Activated B cell treated with CpG ODN at 0.5 μM for 24 hours (primary cell): ENCODE measurements around the gene ZSWIM6. TPM values are rescaled to one million over a fixed set of nuclear protein-coding genes. Genes with fewer than 3 reads are reported as not detected.

Source experiments
- ATAC-seq: fragments of 200-7000 bp; cut with Tn5 transposase; one replicate; pipeline ENCODE4 v1.10.0; 2021; ENCODE audit warnings: low read depth, mild to moderate bottlenecking, moderate library complexity
- CTCF ChIA-PET: fragments of 350-600 bp; sonication (Branson Sonifier 250); formaldehyde crosslinking; loops from one replicate; lab custom pipeline; 2021; ENCODE audit warnings: antibody characterized with exemption; lab: Charles Lee
- POLR2A ChIA-PET: fragments of 350-600 bp; sonication (Branson Sonifier 250); formaldehyde crosslinking; loops from one replicate; lab custom pipeline; 2021; ENCODE audit warnings: antibody characterized with exemption; lab: Charles Lee
- DNase-seq: peaks from one replicate; pipeline ENCODE4 v3.0.0; 2022
- H3K27ac Mint-ChIP-seq: one replicate; pipeline ENCODE4 v1.8.0; 2020; ENCODE audit warnings: mixed read lengths
- H3K27me3 Mint-ChIP-seq: one replicate; pipeline ENCODE4 v1.8.0; 2021; ENCODE audit warnings: mixed read lengths
- H3K36me3 Mint-ChIP-seq: one replicate; pipeline ENCODE4 v1.8.0; 2021; ENCODE audit warnings: low read depth, mixed read lengths
- H3K4me1 Mint-ChIP-seq: one replicate; pipeline ENCODE4 v1.8.0; 2021; ENCODE audit warnings: mixed read lengths
- H3K4me3 Mint-ChIP-seq: one replicate; pipeline ENCODE4 v1.8.0; 2020; ENCODE audit warnings: mild to moderate bottlenecking, mixed read lengths
- H3K9me3 Mint-ChIP-seq: one replicate; pipeline ENCODE4 v1.8.0; 2020; ENCODE audit warnings: mixed read lengths
- CTCF ChIP-seq: fragments of 200-600 bp; IDR thresholded peaks from one replicate; pipeline ENCODE4 v1.8.0; 2022; ENCODE audit warnings: antibody characterized with exemption, mild to moderate bottlenecking
- intact Hi-C: fragments of 100-400 bp; cut with micrococcal nuclease; formaldehyde crosslinking; loops from one replicate; pipeline ENCODE4 v1.15.1; 2024
- total RNA-seq: library from RNA; stranded (reverse); gene quantifications from 2 replicates; pipeline ENCODE4 v1.2.3, GENCODE V29; 2022

The ZSWIM6 gene
- total RNA-seq, 1 donor from 2014 or later = 8.5 TPM

- no peak for DNase-seq
- POLR2A ChIA-PET = no interaction called here
Measured at GRCh38 chr5:61293071-61293470, 39.0 kb upstream of the ZSWIM6 start.

GRCh38 chr5:61293873-61294272 is 38.2 kb upstream of the ZSWIM6 start:
- no peak overlapping the region for H3K27ac Mint-ChIP-seq
- H3K4me3 Mint-ChIP-seq = no peak overlapping the region
- no peak for ATAC-seq
- H3K4me1 Mint-ChIP-seq = peaks cover 5% of the 10 kb centered on the region
- ChIA-PET CTCF (no interaction called here), POLR2A (no interaction called here)
- intact Hi-C loops = no loop called here
- no peak for TF ChIP-seq CTCF
- H3K27me3 Mint-ChIP-seq = peaks cover 5% of the 10 kb centered on the region
- no peaks in the 10 kb centered on the region for H3K9me3 Mint-ChIP-seq
- DNase-seq = no peak
- H3K36me3 Mint-ChIP-seq = no peaks in the 10 kb centered on the region

More at GRCh38 chr5:61293071-61293470, 39.0 kb upstream of the ZSWIM6 start:
- TF ChIP-seq CTCF = no peak
- CTCF ChIA-PET = no interaction called here
- Mint-ChIP-seq H3K4me3 (no peak overlapping the region), H3K9me3 (no peaks in the 10 kb centered on the region), H3K4me1 (peaks cover 5% of the 10 kb centered on the region), H3K27me3 (peaks cover 5% of the 10 kb centered on the region), H3K36me3 (no peaks in the 10 kb centered on the region), H3K27ac (no peak overlapping the region)
- no peak for ATAC-seq
- intact Hi-C loops = no loop called here

DNA sequence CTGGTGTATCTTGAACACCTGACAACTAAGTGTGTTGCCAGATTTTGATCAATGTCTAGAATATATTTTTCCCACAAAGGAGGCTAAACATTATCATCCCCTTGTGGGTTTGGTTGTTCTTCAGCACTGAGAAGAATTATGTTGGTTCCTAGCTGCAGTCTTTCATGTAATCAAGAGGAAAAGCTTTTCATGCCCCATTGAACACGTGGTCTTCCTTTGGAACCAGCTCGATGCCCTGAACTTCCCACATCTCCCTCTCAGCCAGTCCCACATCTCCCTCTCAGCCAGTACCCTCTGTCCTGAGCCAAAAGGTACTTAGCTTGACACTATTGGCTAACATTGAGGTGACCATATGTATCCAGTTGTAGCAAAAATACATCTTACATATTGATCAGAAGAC is 36.7 kb upstream of the ZSWIM6 start:
- TF ChIP-seq CTCF = no peak
- H3K36me3 Mint-ChIP-seq = no peaks in the 10 kb centered on the region
- ATAC-seq = no peak
- CTCF ChIA-PET = no interaction called here
- POLR2A ChIA-PET = no interaction called here
- peaks cover 5% of the 10 kb centered on the region for H3K27me3 Mint-ChIP-seq
- H3K4me3 Mint-ChIP-seq = no peak overlapping the region
- H3K4me1 Mint-ChIP-seq = peaks cover 2% of the 10 kb centered on the region
- no peak overlapping the region for H3K27ac Mint-ChIP-seq
- H3K9me3 Mint-ChIP-seq = no peaks in the 10 kb centered on the region
- intact Hi-C loops = no loop called here
- no peak for DNase-seq

DNA sequence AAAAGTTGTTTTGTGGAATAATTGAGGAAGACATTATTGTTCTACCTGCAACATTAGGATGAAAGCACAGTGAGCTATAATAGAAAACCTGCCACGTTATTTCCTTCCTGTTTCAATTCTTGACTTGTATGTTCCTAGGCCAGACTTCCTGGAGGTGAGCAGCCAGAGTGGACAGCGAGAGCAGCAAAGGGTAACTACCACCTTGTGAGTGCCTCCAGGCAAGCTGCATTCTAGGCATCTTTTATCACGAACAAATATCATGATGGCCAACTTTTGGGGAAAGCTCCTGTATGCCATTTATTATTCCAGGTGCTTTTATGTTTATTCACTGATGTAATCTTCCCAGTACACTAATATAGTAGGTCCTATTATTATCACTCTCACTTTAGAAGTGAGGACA is 34.0 kb upstream of the ZSWIM6 start:
- no peaks in the 10 kb centered on the region for H3K4me1 Mint-ChIP-seq

GRCh38 chr5:61298580-61298979 is 33.5 kb upstream of the ZSWIM6 start:
- no peak overlapping the region for H3K27ac Mint-ChIP-seq
- no peaks in the 10 kb centered on the region for H3K36me3 Mint-ChIP-seq
- intact Hi-C loops = no loop called here
- no peak overlapping the region for H3K4me3 Mint-ChIP-seq
- no peak for TF ChIP-seq CTCF
- no peaks in the 10 kb centered on the region for H3K9me3 Mint-ChIP-seq
- DNase-seq = no peak
- H3K27me3 Mint-ChIP-seq = peaks cover 5% of the 10 kb centered on the region
- CTCF ChIA-PET = no interaction called here
- H3K4me1 Mint-ChIP-seq = peaks cover 3% of the 10 kb centered on the region
- ATAC-seq = no peak
- POLR2A ChIA-PET = no interaction called here

More for the DNA sequence above, 34.0 kb upstream of the ZSWIM6 start:
- DNase-seq (no peak), ATAC-seq (no peak)
- H3K4me3 Mint-ChIP-seq = no peak overlapping the region
- no peak for TF ChIP-seq CTCF
- intact Hi-C loops = no loop called here
- H3K27me3 Mint-ChIP-seq = peaks cover 5% of the 10 kb centered on the region
- no peaks in the 10 kb centered on the region for H3K9me3 Mint-ChIP-seq
- POLR2A ChIA-PET = no interaction called here
- CTCF ChIA-PET = no interaction called here
- no peaks in the 10 kb centered on the region for H3K36me3 Mint-ChIP-seq
- no peak overlapping the region for H3K27ac Mint-ChIP-seq
